Astrocyte (in vitro differentiated cells and primary cell): ENCODE results near the gene PLXNB3.

Source experiments
- EZH2 ChIP-seq: IDR thresholded peaks from 2 replicates; pipeline ENCODE4 v1.6.1; 2012; ENCODE audit warnings: mild to moderate bottlenecking, low read length, inconsistent platforms; ENCODE audit not compliant: insufficient read depth
- TF ChIP-seq, protein P1 (sequence below): IDR thresholded peaks from 2 replicates; pipeline ENCODE4 v1.5.1; 2011; ENCODE audit warnings: low read depth, mild to moderate bottlenecking, inconsistent platforms, low read length, moderate library complexity; ENCODE audit not compliant: insufficient read depth

DNA sequence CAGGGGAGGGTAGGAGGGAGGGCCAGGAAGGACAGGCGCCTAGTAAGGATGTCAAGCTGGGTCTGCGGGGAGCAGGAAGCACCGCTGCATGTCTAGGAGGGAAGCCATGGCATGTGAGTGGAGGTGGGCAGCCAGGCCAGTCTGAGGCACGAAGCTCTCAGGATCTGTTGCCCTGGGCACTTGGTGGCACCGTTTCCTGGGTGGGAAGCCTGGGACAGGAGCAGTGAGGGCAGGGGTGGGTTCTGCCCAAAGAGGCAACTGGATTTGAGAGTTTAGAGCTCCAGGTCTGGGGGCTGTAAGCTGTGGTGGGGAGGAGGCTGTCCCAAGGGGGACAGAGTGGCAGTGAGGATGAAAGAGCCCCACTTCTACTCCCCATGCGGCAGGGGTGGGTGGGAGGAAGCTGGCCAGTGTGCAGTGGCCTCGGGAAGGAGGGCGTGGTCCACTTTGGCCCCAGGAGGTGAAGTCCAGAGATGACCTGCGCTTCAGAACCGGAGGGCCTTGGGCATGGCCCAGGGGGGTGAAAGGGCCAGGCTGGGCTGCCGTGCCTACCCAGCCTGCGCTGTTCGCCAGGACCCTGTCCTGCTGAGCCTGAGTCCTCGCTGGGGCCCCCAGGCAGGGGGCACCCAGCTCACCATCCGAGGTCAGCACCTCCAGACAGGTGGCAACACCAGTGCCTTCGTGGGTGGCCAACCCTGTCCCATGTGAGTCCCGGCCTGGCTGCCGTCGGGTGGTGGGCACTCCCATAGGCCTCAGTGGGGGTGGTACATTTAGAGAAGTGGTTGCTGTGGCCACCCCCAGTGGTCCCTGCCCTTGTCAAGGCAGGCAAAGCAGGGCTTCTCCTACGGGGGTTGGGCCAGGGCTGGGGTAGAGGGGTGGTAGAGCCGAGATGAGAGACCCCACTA is 8.5 kb downstream of the PLXNB3 start:
- TF ChIP-seq EZH2, result no peak
- TF ChIP-seq, protein P1, sequence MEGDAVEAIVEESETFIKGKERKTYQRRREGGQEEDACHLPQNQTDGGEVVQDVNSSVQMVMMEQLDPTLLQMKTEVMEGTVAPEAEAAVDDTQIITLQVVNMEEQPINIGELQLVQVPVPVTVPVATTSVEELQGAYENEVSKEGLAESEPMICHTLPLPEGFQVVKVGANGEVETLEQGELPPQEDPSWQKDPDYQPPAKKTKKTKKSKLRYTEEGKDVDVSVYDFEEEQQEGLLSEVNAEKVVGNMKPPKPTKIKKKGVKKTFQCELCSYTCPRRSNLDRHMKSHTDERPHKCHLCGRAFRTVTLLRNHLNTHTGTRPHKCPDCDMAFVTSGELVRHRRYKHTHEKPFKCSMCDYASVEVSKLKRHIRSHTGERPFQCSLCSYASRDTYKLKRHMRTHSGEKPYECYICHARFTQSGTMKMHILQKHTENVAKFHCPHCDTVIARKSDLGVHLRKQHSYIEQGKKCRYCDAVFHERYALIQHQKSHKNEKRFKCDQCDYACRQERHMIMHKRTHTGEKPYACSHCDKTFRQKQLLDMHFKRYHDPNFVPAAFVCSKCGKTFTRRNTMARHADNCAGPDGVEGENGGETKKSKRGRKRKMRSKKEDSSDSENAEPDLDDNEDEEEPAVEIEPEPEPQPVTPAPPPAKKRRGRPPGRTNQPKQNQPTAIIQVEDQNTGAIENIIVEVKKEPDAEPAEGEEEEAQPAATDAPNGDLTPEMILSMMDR, result no peak
